Esophagus squamous epithelium (tissue), 4 donors: ENCODE results near the gene NFKB1.

Experiments used
- CTCF ChIP-seq, 6 experiments: fragments of 450-650 bp in 4 of 6; fragments of 200-600 bp in 2 of 6; sonication (generic) in 2 of 6; IDR thresholded peaks; one replicate each; pipeline ENCODE4 v1.5.1; 2016 to 2019; ENCODE audit warnings: antibody characterized with exemption in 6 of 6, mild to moderate bottlenecking in 4 of 6, moderate library complexity in 4 of 6
- POLR2A ChIP-seq, 4 donors: fragments of 450-650 bp; IDR thresholded peaks; one replicate each; pipeline ENCODE4 v1.6.1; 2017; ENCODE audit warnings: antibody characterized with exemption in 4 of 4, mild to moderate bottlenecking in 4 of 4, moderate library complexity in 3 of 4

GRCh38 chr4:102526532-102526931, 25.4 kb downstream of the NFKB1 start:
- no peak for TF ChIP-seq CTCF (IDR thresholded peaks at IDR 0.05)
- TF ChIP-seq POLR2A (IDR thresholded peaks at IDR 0.05), result no peak
